Hepatocyte (in vitro differentiated cells): ENCODE data around the gene NUDCD2. TPM values are rescaled to one million over a fixed set of nuclear protein-coding genes. Genes with fewer than 3 reads are reported as not detected.
"Not testable (repeated sequence)": the region's sequence is repeated elsewhere in the genome, so short reads cannot be mapped to it uniquely, and the experiment has no call there.

Experiments used
- DNase-seq: peaks from one replicate; pipeline ENCODE4 v3.0.0-alpha.2; 2016; ENCODE audit warnings: low spot score
- H2AFZ ChIP-seq: fragments of 200-600 bp; sonication (generic); 2 replicates; pipeline ENCODE4 v1.6.0; 2016; ENCODE audit warnings: antibody characterized with exemption, mild to moderate bottlenecking
- H3K27ac ChIP-seq: fragments of 200-600 bp; sonication (generic); 2 replicates; pipeline ENCODE4 v1.5.1; 2016; ENCODE audit warnings: mild to moderate bottlenecking
- H3K27me3 ChIP-seq: fragments of 200-600 bp; sonication (generic); 2 replicates; pipeline ENCODE4 v1.6.1; 2016
- H3K36me3 ChIP-seq: fragments of 200-600 bp; sonication (generic); replicated peaks from 2 replicates; pipeline ENCODE4 v1.5.1; 2016; ENCODE audit warnings: low read depth; ENCODE audit not compliant: insufficient read depth
- H3K4me1 ChIP-seq: fragments of 200-600 bp; sonication (generic); 2 replicates; pipeline ENCODE4 v1.5.1; 2016; ENCODE audit warnings: mild to moderate bottlenecking, moderate library complexity; ENCODE audit not compliant: insufficient read depth
- H3K4me2 ChIP-seq: fragments of 200-600 bp; sonication (generic); 2 replicates; pipeline ENCODE4 v1.6.0; 2016
- H3K4me3 ChIP-seq: fragments of 200-600 bp; sonication (generic); 2 replicates; pipeline ENCODE4 v1.5.1; 2016; ENCODE audit warnings: mild to moderate bottlenecking
- H3K79me2 ChIP-seq: fragments of 200-600 bp; sonication (generic); 2 replicates; pipeline ENCODE4 v1.6.0; 2017; ENCODE audit warnings: mild to moderate bottlenecking
- H3K9me2 ChIP-seq: fragments of 200-600 bp; sonication (generic); replicated peaks from 2 replicates; pipeline ENCODE4 v1.6.0; 2017; ENCODE audit warnings: mild to moderate bottlenecking; ENCODE audit not compliant: insufficient read depth
- H3K9me3 ChIP-seq: fragments of 200-600 bp; sonication (generic); 2 replicates; pipeline ENCODE4 v1.5.1; 2016; ENCODE audit warnings: low read depth, mild to moderate bottlenecking
- H4K20me1 ChIP-seq: fragments of 200-600 bp; sonication (generic); 2 replicates; pipeline ENCODE4 v1.6.0; 2016; ENCODE audit warnings: mild to moderate bottlenecking; ENCODE audit not compliant: insufficient read depth, poor library complexity, severe bottlenecking
- CTCF ChIP-seq: fragments of 200-600 bp; sonication (generic); IDR thresholded peaks from 2 replicates; pipeline ENCODE4 v1.5.1; 2016; ENCODE audit warnings: antibody characterized with exemption, mild to moderate bottlenecking; ENCODE audit not compliant: poor library complexity
- EZH2 ChIP-seq: fragments of 200-600 bp; sonication (generic); IDR thresholded peaks from 2 replicates; pipeline ENCODE4 v1.6.1; 2016; ENCODE audit warnings: antibody characterized with exemption, mild to moderate bottlenecking, borderline replicate concordance
- EZH2phosphoT487 ChIP-seq: fragments of 200-600 bp; sonication (generic); IDR thresholded peaks from one replicate; pipeline ENCODE4 v1.6.1; 2018; ENCODE audit warnings: antibody characterized with exemption, mild to moderate bottlenecking, low read depth, moderate library complexity; ENCODE audit not compliant: unreplicated experiment, severe bottlenecking
- WGBS: methylation state at CpG from one replicate; pipeline ENCODE4 v1.1.6; 2016; ENCODE audit warnings: low lambda C conversion rate; ENCODE audit errors: missing lambda C conversion rate; 5-methylcytosine and 5-hydroxymethylcytosine counted together
- polyA plus RNA-seq: library from polyadenylated mRNA; unstranded; fragments of >200 nt; fragmentation: Nextera tagmentation; extraction: Ambion mirVana; gene quantifications from 2 replicates; pipeline ENCODE4 v1.2.1, GENCODE V29; 2016
- total RNA-seq: library from RNA; depleted of rRNA; stranded (reverse); fragments of >200 nt; gene quantifications from 2 replicates; pipeline ENCODE4 v1.2.3, GENCODE V29; 2014

NUDCD2 gene
- total and polyA plus RNA-seq, 2 experiments from 2014 or later, result 18.8 to 79.5 TPM

GRCh38 chr5:163424836-163425235 lies 35.1 kb downstream of the NUDCD2 start:
- Histone ChIP-seq H3K4me2 (no peak overlapping the region), H3K9me3 (no peaks in the 10 kb centered on the region), H3K4me1 (no peaks in the 10 kb centered on the region), H3K27ac (no peak overlapping the region), H2AFZ (no peak overlapping the region), H3K36me3 (no peaks in the 10 kb centered on the region), H3K27me3 (no peaks in the 10 kb centered on the region), H3K79me2 (no peaks in the 10 kb centered on the region), H3K4me3 (no peak overlapping the region), H3K9me2 (no peaks in the 10 kb centered on the region), H4K20me1 (no peaks in the 10 kb centered on the region)
- DNase-seq, result no peak
- WGBS, result 96% methylated on average over 1 of the region's 1 CpG
- TF ChIP-seq EZH2, result no peak
- no peak for TF ChIP-seq EZH2phosphoT487
- TF ChIP-seq CTCF, result no peak

GRCh38 chr5:163415673-163416072 lies 44.2 kb downstream of the NUDCD2 start:
- H3K4me3 ChIP-seq, H3K4me1 ChIP-seq, H4K20me1 ChIP-seq, H3K27ac ChIP-seq, H3K27me3 ChIP-seq, H2AFZ ChIP-seq, H3K36me3 ChIP-seq, H3K9me2 ChIP-seq, H3K9me3 ChIP-seq, DNase-seq, H3K79me2 ChIP-seq: not testable (repeated sequence)
- peak overlapping the region; percentile 65 for H3K4me2 ChIP-seq
- WGBS, result 23% methylated on average over 15 of the region's 15 CpGs

DNA sequence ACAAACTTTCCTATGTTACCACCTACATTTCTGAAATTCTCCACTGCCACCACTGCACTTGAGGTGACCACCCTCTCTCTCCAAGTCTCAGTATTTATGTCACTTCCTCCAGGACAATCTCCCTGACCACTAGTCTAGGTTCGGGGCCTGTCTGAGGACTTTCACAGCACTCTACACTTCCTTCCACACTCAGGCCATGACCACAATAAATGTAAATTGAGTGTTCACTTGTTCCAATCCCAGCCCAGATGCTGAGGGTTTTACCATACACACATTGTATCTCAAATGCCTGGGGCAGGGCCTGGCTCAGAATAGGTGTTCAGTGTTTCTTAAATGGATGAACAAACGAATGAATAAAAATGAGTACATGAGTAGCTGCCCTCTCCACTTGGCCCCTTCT lies 49.4 kb downstream of the NUDCD2 start:
- Histone ChIP-seq H3K4me3 (no peak overlapping the region), H3K36me3 (no peaks in the 10 kb centered on the region), H3K27me3 (peaks cover 4% of the 10 kb centered on the region), H3K4me1 (peaks cover 4% of the 10 kb centered on the region), H3K9me2 (no peaks in the 10 kb centered on the region), H3K9me3 (no peaks in the 10 kb centered on the region), H3K4me2 (no peak overlapping the region), H3K79me2 (no peaks in the 10 kb centered on the region), H3K27ac (no peak overlapping the region), H4K20me1 (no peaks in the 10 kb centered on the region), H2AFZ (no peak overlapping the region)
- DNase-seq, result no peak
- TF ChIP-seq CTCF (no peak), EZH2 (no peak), EZH2phosphoT487 (no peak)
- whole genome bisulfite sequencing, result 76% methylated on average over 2 of the region's 2 CpGs

DNA sequence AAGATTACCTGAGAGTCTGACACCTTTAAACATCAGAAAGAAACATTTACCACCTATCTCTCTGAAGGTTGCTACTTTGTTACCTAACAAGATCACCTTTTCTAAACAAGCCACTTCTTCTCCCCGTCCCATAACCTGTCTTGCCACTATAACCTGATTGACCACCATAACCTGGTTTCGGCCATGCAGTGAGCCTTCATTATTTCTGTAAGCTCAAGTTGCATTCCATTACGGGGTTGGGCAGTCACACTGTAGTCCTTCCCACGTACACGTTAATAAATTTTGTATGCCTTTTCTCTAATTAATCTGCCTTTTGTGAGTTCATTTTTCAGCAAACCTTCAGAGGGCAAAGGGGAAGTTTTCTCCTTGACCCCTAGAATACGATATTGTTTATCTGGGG lies 50.5 kb downstream of the NUDCD2 start:
- Histone ChIP-seq H3K36me3 (no peaks in the 10 kb centered on the region), H3K27ac (peak overlapping the region; percentile 2), H4K20me1 (no peaks in the 10 kb centered on the region), H3K9me2 (no peaks in the 10 kb centered on the region), H3K4me1 (peaks cover 4% of the 10 kb centered on the region), H3K27me3 (no peaks in the 10 kb centered on the region), H3K79me2 (no peaks in the 10 kb centered on the region), H3K4me3 (no peak overlapping the region), H3K4me2 (no peak overlapping the region), H2AFZ (no peak overlapping the region), H3K9me3 (no peaks in the 10 kb centered on the region)
- no peak for DNase-seq
- TF ChIP-seq CTCF, result no peak
- TF ChIP-seq EZH2, result no peak
- TF ChIP-seq EZH2phosphoT487, result no peak
- 64% methylated on average over 6 of the region's 6 CpGs for whole genome bisulfite sequencing
